ENCODE measurements around the gene PPP6R1.

Gene PPP6R1

DNA sequence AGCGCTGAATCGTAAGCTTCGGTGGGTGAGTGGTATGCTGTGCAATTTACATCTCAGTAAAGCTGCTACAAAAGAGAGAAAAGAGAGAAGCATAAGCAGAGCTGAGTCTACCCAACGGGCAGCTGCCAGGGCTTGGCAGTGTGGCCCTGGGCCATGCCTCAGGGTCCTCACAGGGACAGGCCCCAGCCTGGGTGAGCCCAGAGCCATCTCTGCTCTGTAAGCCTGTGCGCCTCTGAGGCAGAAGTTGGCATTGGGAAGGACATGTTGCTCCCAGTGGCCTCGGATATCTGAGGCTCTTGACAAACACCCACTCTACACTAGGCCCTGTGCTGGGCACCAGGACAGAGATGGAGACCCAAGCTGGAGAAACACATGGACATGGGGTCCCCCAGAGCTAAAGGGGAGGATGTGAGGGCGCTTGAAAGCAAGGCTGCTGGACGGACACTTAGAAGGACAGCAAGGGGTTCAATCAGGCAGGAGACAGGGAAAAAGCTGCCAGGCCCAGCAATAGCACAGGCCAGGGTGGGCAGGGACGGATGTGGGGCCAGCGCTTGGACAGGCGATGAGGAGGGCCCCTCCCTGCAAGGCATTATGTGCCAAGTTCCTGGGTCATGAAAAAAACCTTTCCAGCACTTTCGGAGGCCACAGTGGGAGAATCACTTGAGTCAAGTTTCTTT lies 14.7 kb downstream of the PPP6R1 start:
- peaks cover 0 to 79% (median 72%) of the 10 kb centered on the region in 5 donors for H3K36me3 ChIP-seq (ENCODE audit: control insufficient read depth in 5 of 5, insufficient read depth in 5 of 5, low read length in 5 of 5)

DNA sequence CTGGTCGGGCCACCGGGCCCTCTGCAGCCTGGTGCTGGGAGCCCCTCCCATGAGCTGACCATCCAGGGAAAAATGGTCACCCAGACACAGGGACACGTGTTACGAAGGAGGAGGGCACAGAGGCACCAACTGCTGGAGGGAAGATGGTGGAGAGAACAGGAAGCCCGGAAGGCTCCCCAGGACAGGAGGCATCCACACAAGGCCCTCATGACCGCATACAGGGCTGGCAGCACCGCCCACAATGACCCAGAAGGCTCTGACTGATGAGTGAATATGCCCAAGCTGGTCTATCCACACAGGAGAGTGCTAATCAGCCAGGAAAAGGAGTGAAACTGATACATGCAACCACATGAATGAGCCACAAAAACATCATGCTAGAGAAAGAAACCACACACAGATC lies 16.3 kb downstream of the PPP6R1 start:
- no peaks in the 10 kb centered on the region for H3K9me3 ChIP-seq (ENCODE audit: control insufficient read depth in 5 of 5, low read length in 5 of 5)

More for the DNA sequence above, 14.7 kb downstream of the PPP6R1 start:
- no peaks in the 10 kb centered on the region for H3K9me3 ChIP-seq (ENCODE audit: control insufficient read depth in 5 of 5, low read length in 5 of 5)
- no peaks in the 10 kb centered on the region for H3K27me3 ChIP-seq (ENCODE audit: control insufficient read depth in 5 of 5, insufficient read depth in 4 of 5, low read length in 5 of 5)
- H3K4me1 ChIP-seq (ENCODE audit: control insufficient read depth in 5 of 5, insufficient read depth in 5 of 5, low read length in 5 of 5), result peaks cover 3 to 20% (median 17%) of the 10 kb centered on the region in 5 donors
- H3K27ac ChIP-seq (ENCODE audit: low read depth, low read length), result no peak overlapping the region
- no peak overlapping the region for H3K9ac ChIP-seq (ENCODE audit: low read length in 5 of 5)
- H3K4me3 ChIP-seq (ENCODE audit: low read depth in 1 of 5, low read length in 5 of 5), result no peak overlapping the region

GRCh38 chr19:55241935-55242464 lies 16.8 kb downstream of the PPP6R1 start:
- Histone ChIP-seq H3K36me3 (ENCODE audit: control insufficient read depth in 5 of 5, insufficient read depth in 5 of 5, low read length in 5 of 5) (peaks cover 0 to 98% (median 93%) of the 10 kb centered on the region in 5 donors), H3K27ac (ENCODE audit: low read depth, low read length) (no peak overlapping the region), H3K27me3 (ENCODE audit: control insufficient read depth in 5 of 5, insufficient read depth in 4 of 5, low read length in 5 of 5) (no peaks in the 10 kb centered on the region), H3K9ac (ENCODE audit: low read length in 5 of 5) (no peak overlapping the region), H3K9me3 (ENCODE audit: control insufficient read depth in 5 of 5, low read length in 5 of 5) (no peaks in the 10 kb centered on the region), H3K4me3 (ENCODE audit: low read depth in 1 of 5, low read length in 5 of 5) (no peak overlapping the region), H3K4me1 (ENCODE audit: control insufficient read depth in 5 of 5, insufficient read depth in 5 of 5, low read length in 5 of 5) (no peaks in the 10 kb centered on the region)

More for the DNA sequence above, 16.3 kb downstream of the PPP6R1 start:
- H3K36me3 ChIP-seq (ENCODE audit: control insufficient read depth in 5 of 5, insufficient read depth in 5 of 5, low read length in 5 of 5), result peaks cover 0 to 95% (median 88%) of the 10 kb centered on the region in 5 donors
- H3K9ac ChIP-seq (ENCODE audit: low read length in 5 of 5), result no peak overlapping the region
- H3K27ac ChIP-seq (ENCODE audit: low read depth, low read length), result no peak overlapping the region
- H3K4me1 ChIP-seq (ENCODE audit: control insufficient read depth in 5 of 5, insufficient read depth in 5 of 5, low read length in 5 of 5), result peaks cover 0 to 4% (median 3%) of the 10 kb centered on the region in 5 donors
- H3K4me3 ChIP-seq (ENCODE audit: low read depth in 1 of 5, low read length in 5 of 5), result no peak overlapping the region
- no peaks in the 10 kb centered on the region for H3K27me3 ChIP-seq (ENCODE audit: control insufficient read depth in 5 of 5, insufficient read depth in 4 of 5, low read length in 5 of 5)

- no peak overlapping the region for H3K27ac ChIP-seq (ENCODE audit: low read depth, low read length)
- no peaks in the 10 kb centered on the region for H3K4me1 ChIP-seq (ENCODE audit: control insufficient read depth in 5 of 5, insufficient read depth in 5 of 5, low read length in 5 of 5)
- H3K9me3 ChIP-seq (ENCODE audit: control insufficient read depth in 5 of 5, low read length in 5 of 5), result no peaks in the 10 kb centered on the region
- H3K27me3 ChIP-seq (ENCODE audit: control insufficient read depth in 5 of 5, insufficient read depth in 4 of 5, low read length in 5 of 5), result no peaks in the 10 kb centered on the region
- no peak overlapping the region for H3K4me3 ChIP-seq (ENCODE audit: low read depth in 1 of 5, low read length in 5 of 5)
- peaks cover 0 to 98% (median 94%) of the 10 kb centered on the region in 5 donors for H3K36me3 ChIP-seq (ENCODE audit: control insufficient read depth in 5 of 5, insufficient read depth in 5 of 5, low read length in 5 of 5)
- no peak overlapping the region for H3K9ac ChIP-seq (ENCODE audit: low read length in 5 of 5)
Observed at GRCh38 chr19:55241143-55241934, 17.5 kb downstream of the PPP6R1 start.

- no peak overlapping the region for H3K4me3 ChIP-seq (ENCODE audit: low read depth in 1 of 5, low read length in 5 of 5)
- no peaks in the 10 kb centered on the region for H3K9me3 ChIP-seq (ENCODE audit: control insufficient read depth in 5 of 5, low read length in 5 of 5)
- no peak overlapping the region for H3K9ac ChIP-seq (ENCODE audit: low read length in 5 of 5)
- no peaks in the 10 kb centered on the region for H3K4me1 ChIP-seq (ENCODE audit: control insufficient read depth in 5 of 5, insufficient read depth in 5 of 5, low read length in 5 of 5)
- no peaks in the 10 kb centered on the region for H3K27me3 ChIP-seq (ENCODE audit: control insufficient read depth in 5 of 5, insufficient read depth in 4 of 5, low read length in 5 of 5)
- H3K27ac ChIP-seq (ENCODE audit: low read depth, low read length), result no peak overlapping the region
- H3K36me3 ChIP-seq (ENCODE audit: control insufficient read depth in 5 of 5, insufficient read depth in 5 of 5, low read length in 5 of 5), result peaks cover 0 to 98% (median 95%) of the 10 kb centered on the region in 5 donors
Observed at GRCh38 chr19:55240713-55241020, 18.1 kb downstream of the PPP6R1 start.

DNA sequence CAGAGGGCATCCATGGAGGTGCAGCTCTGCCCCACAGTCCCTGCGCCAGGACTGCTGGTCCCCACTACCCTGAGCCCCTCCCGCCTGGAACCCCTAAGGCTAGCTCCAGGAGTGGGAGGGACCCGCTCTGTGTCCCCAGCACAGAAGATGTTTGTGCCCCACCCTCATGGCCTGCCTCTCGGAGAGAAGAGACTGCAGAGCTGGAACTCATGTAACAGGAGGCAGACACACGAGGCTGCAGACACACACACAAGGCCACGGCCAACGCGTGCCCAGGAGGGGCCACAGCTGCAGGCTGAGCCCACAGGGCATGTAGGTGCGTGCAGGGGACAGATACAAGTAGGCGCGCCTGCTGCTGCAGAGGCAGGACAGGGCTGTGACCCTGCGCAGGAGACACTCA lies 19.8 kb downstream of the PPP6R1 start:
- H3K27me3 ChIP-seq (ENCODE audit: control insufficient read depth in 5 of 5, insufficient read depth in 4 of 5, low read length in 5 of 5), result no peaks in the 10 kb centered on the region
- H3K27ac ChIP-seq (ENCODE audit: low read depth, low read length), result no peak overlapping the region
- H3K4me1 ChIP-seq (ENCODE audit: control insufficient read depth in 5 of 5, insufficient read depth in 5 of 5, low read length in 5 of 5), result no peaks in the 10 kb centered on the region
- no peak overlapping the region for H3K9ac ChIP-seq (ENCODE audit: low read length in 5 of 5)
- no peaks in the 10 kb centered on the region for H3K9me3 ChIP-seq (ENCODE audit: control insufficient read depth in 5 of 5, low read length in 5 of 5)
- H3K36me3 ChIP-seq (ENCODE audit: control insufficient read depth in 5 of 5, insufficient read depth in 5 of 5, low read length in 5 of 5), result peaks cover 3 to 95% (median 92%) of the 10 kb centered on the region in 5 donors
- no peak overlapping the region for H3K4me3 ChIP-seq (ENCODE audit: low read depth in 1 of 5, low read length in 5 of 5)

DNA sequence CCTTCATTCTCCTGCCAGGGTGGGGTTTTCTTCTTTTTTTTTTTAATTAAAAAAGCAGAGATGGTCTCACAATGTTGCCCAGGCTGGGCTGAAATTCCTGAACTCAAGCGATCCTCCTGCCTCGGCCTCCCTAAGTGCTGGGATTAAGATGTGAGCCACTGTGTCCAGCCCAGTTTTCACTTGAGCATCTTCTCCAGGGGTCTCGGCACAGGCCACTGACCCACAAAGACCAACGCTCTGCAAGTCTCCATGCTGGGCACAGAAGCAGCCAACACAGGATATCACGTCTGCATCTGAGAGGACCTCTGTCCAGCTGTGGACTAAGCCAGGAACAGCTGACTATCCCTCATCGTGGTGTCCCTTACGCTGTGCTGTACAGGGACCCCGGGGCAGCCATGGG lies 20.8 kb downstream of the PPP6R1 start:
- Histone ChIP-seq H3K9me3 (ENCODE audit: control insufficient read depth in 5 of 5, low read length in 5 of 5) (no peaks in the 10 kb centered on the region), H3K36me3 (ENCODE audit: control insufficient read depth in 5 of 5, insufficient read depth in 5 of 5, low read length in 5 of 5) (peaks cover 3 to 93% (median 91%) of the 10 kb centered on the region in 5 donors), H3K4me1 (ENCODE audit: control insufficient read depth in 5 of 5, insufficient read depth in 5 of 5, low read length in 5 of 5) (no peaks in the 10 kb centered on the region), H3K9ac (ENCODE audit: low read length in 5 of 5) (no peak overlapping the region), H3K4me3 (ENCODE audit: low read depth in 1 of 5, low read length in 5 of 5) (no peak overlapping the region), H3K27ac (ENCODE audit: low read depth, low read length) (no peak overlapping the region), H3K27me3 (ENCODE audit: control insufficient read depth in 5 of 5, insufficient read depth in 4 of 5, low read length in 5 of 5) (no peaks in the 10 kb centered on the region)

DNA sequence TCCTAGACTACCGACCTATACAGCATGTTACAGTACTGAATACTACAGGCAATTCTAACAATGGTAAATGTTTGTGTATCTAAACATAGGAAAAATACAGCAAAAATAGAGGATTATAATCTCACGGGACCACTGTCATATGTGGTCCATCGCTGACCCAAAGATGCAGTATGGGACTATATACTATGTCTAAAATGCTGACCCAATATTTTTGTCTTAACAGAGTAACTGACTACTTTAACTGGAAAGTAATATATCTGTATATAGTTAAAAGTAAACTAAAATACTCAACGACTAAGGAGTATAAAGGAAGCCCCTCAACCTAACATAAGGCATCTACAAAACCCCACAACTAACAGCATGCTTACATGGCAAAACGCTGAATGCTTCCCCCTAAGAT lies 25.8 kb downstream of the PPP6R1 start:
- Histone ChIP-seq H3K36me3 (ENCODE audit: control insufficient read depth in 5 of 5, insufficient read depth in 5 of 5, low read length in 5 of 5) (peaks cover 3 to 94% (median 86%) of the 10 kb centered on the region in 5 donors), H3K9ac (ENCODE audit: low read length in 5 of 5) (no peak overlapping the region), H3K27me3 (ENCODE audit: control insufficient read depth in 5 of 5, insufficient read depth in 4 of 5, low read length in 5 of 5) (no peaks in the 10 kb centered on the region), H3K9me3 (ENCODE audit: control insufficient read depth in 5 of 5, low read length in 5 of 5) (no peaks in the 10 kb centered on the region), H3K4me1 (ENCODE audit: control insufficient read depth in 5 of 5, insufficient read depth in 5 of 5, low read length in 5 of 5) (no peaks in the 10 kb centered on the region), H3K27ac (ENCODE audit: low read depth, low read length) (no peak overlapping the region), H3K4me3 (ENCODE audit: low read depth in 1 of 5, low read length in 5 of 5) (no peak overlapping the region)

- no peak overlapping the region for H3K4me3 ChIP-seq (ENCODE audit: low read depth in 1 of 5, low read length in 5 of 5)
- no peaks in the 10 kb centered on the region for H3K4me1 ChIP-seq (ENCODE audit: control insufficient read depth in 5 of 5, insufficient read depth in 5 of 5, low read length in 5 of 5)
- H3K9ac ChIP-seq (ENCODE audit: low read length in 5 of 5), result no peak overlapping the region
- peaks cover 3 to 94% (median 86%) of the 10 kb centered on the region in 5 donors for H3K36me3 ChIP-seq (ENCODE audit: control insufficient read depth in 5 of 5, insufficient read depth in 5 of 5, low read length in 5 of 5)
- H3K9me3 ChIP-seq (ENCODE audit: control insufficient read depth in 5 of 5, low read length in 5 of 5), result no peaks in the 10 kb centered on the region
- no peak overlapping the region for H3K27ac ChIP-seq (ENCODE audit: low read depth, low read length)
- H3K27me3 ChIP-seq (ENCODE audit: control insufficient read depth in 5 of 5, insufficient read depth in 4 of 5, low read length in 5 of 5), result no peaks in the 10 kb centered on the region
Observed at GRCh38 chr19:55232286-55232602, 26.6 kb downstream of the PPP6R1 start.
